Measurements from ENCODE around the gene ADAMTS13.

DNA sequence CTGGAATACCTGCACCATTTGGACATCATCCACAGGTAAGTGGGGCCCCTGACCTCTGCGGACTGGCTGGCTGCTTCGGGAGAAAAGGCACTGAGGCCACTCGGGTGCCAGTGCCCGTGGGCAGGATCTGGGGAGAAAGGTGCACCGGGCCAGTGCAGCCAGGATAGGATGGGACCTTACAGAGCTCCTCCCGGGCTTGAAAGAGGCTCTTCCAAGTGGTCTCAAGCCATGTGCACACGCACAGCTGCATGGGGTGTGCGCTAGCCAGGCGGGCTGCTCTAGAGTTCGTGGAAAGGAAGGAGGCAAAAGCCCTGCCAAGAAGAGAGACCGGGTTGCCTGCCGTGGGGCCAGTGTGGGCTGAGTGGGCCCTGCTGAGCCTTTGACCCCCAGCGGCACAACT, 32.6 kb upstream of the ADAMTS13 start:
- TF ChIP-seq, protein P1, sequence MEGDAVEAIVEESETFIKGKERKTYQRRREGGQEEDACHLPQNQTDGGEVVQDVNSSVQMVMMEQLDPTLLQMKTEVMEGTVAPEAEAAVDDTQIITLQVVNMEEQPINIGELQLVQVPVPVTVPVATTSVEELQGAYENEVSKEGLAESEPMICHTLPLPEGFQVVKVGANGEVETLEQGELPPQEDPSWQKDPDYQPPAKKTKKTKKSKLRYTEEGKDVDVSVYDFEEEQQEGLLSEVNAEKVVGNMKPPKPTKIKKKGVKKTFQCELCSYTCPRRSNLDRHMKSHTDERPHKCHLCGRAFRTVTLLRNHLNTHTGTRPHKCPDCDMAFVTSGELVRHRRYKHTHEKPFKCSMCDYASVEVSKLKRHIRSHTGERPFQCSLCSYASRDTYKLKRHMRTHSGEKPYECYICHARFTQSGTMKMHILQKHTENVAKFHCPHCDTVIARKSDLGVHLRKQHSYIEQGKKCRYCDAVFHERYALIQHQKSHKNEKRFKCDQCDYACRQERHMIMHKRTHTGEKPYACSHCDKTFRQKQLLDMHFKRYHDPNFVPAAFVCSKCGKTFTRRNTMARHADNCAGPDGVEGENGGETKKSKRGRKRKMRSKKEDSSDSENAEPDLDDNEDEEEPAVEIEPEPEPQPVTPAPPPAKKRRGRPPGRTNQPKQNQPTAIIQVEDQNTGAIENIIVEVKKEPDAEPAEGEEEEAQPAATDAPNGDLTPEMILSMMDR (IDR thresholded peaks at IDR 0.05) = no peak
- TF ChIP-seq POLR2A (IDR thresholded peaks at IDR 0.05) = no peak
- TF ChIP-seq EP300 (IDR thresholded peaks at IDR 0.05) = no peak
